ENCODE results near the gene PBX1.
"Not testable (repeated sequence)": the region's sequence is repeated elsewhere in the genome, so short reads cannot be mapped to it uniquely, and the experiment has no call there.

Gene PBX1

DNA sequence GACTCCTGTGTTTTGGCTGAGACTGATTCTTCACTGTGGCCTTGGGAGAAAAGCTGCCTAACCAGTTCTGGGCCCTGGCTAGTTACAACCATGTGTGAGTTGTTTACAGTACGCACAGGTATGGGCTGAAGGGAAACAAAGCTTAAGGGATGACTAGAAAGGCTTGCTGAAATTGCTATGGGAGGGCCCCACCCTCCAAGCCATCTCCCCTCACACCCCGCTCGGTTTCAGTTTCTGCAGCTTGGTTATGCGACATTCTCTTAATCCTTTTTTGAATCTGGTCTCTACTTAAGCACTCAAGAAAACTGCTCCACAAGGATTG is 43.1 kb downstream of the PBX1 start:
- peak; percentile 74 for DNase-seq (ENCODE audit: low spot score)
- ChIA-PET CTCF (interaction anchor here (0.6 to 1.8 kb wide), 3 partner anchors 15 to 527 kb away, joined by 3 to 8 read pairs (median 3); no protein-coding TSS in a partner anchor), POLR2A (ENCODE audit: low non-redundant PET) (no interaction called here)
- TF ChIP-seq CTCF (conservative IDR thresholded peaks at IDR 0.05; ENCODE audit: low read depth): no peak
- no peak overlapping the region for H3K27ac ChIP-seq

DNA sequence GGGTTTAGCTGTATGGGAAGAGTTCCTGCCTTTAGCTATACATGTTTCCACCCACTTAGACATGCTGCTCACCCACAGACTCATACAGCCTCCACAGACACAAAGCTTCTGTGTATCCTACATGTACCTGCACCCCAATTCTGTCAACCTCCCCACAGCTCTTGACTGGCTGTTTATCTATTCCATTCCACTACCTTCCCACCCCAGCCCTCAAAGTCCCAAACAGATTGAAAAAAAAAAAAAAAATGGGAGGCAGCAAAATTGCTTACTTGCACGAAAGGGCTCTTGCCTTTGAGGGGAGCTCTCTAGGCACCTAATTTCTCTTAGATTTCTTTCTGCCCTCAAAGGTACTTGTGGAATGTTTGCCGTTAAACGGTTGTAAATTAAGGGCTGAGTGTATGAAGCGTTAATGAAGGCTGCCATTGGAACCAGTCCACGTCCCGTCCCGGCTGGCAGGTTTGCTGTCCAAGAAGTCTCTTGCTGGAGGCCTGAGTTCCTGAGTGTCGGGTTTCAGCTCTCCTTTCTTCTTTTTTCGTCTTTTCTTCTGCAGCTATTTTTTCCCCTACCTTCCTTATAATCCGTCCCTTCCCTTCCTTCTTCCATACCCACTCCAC is 43.6 kb downstream of the PBX1 start:
- ChIA-PET CTCF (interaction anchor here (0.9 to 1.8 kb wide), 3 partner anchors 14 to 185 kb away, joined by 3 to 8 read pairs (median 4); no protein-coding TSS in a partner anchor), POLR2A (ENCODE audit: low non-redundant PET) (no interaction called here)
- no peak for TF ChIP-seq CTCF (conservative IDR thresholded peaks at IDR 0.05; ENCODE audit: low read depth)
- no peak for DNase-seq (ENCODE audit: low spot score)
- H3K27ac ChIP-seq: no peak overlapping the region

GRCh38 chr1:164603805-164604204 is 44.8 kb downstream of the PBX1 start:
- H3K27ac ChIP-seq; DNase-seq (ENCODE audit: low spot score); POLR2A ChIA-PET (ENCODE audit: low non-redundant PET): not testable (repeated sequence)
- CTCF ChIA-PET: interaction anchor here (0.7 kb wide), 1 partner anchor 1680 kb away, joined by 3 read pairs; no protein-coding TSS in a partner anchor

DNA sequence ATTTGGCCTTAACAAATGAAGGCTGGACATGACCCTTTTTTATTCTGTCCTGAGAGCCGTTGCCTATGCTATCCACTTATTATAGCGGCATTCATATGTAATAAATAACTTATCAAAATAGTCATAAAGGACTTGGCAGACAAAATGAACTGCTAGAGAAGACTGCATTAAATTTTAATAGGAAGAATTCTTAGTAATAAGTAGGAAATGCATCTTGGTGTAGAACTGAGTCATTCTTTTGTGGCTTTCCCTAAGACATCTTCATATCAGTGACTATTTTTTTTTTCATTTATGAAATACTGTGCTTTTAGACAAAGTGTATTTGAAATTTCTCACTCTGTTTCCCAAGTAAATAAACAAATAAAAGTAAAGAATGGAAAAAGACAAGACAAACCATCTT is 45.6 kb downstream of the PBX1 start:
- TF ChIP-seq CTCF (conservative IDR thresholded peaks at IDR 0.05; ENCODE audit: low read depth): no peak
- no peak for DNase-seq (ENCODE audit: low spot score)
- no peak overlapping the region for H3K27ac ChIP-seq
- ChIA-PET POLR2A (ENCODE audit: low non-redundant PET) (no interaction called here), CTCF (no interaction called here)

- no peak for TF ChIP-seq CTCF (conservative IDR thresholded peaks at IDR 0.05; ENCODE audit: low read depth)
- ChIA-PET POLR2A (ENCODE audit: low non-redundant PET) (no interaction called here), CTCF (no interaction called here)
- H3K27ac ChIP-seq: no peak overlapping the region
- DNase-seq (ENCODE audit: low spot score): no peak
Measured at GRCh38 chr1:164605254-164606091, 46.5 kb downstream of the PBX1 start.

GRCh38 chr1:164607351-164607750 is 48.4 kb downstream of the PBX1 start:
- DNase-seq (ENCODE audit: low spot score): no peak
- TF ChIP-seq CTCF (conservative IDR thresholded peaks at IDR 0.05; ENCODE audit: low read depth): no peak
- POLR2A ChIA-PET (ENCODE audit: low non-redundant PET): no interaction called here
- CTCF ChIA-PET: no interaction called here
- H3K27ac ChIP-seq: no peak overlapping the region

- POLR2A ChIA-PET (ENCODE audit: low non-redundant PET): no interaction called here
- CTCF ChIA-PET: no interaction called here
- H3K27ac ChIP-seq: no peak overlapping the region
- no peak for TF ChIP-seq CTCF (conservative IDR thresholded peaks at IDR 0.05; ENCODE audit: low read depth)
- DNase-seq (ENCODE audit: low spot score): no peak
Measured at GRCh38 chr1:164608651-164609057, 49.7 kb downstream of the PBX1 start.
